Keratinocyte (primary cell): ENCODE data around the gene MYRFL. TPM values are rescaled to one million over a fixed set of nuclear protein-coding genes. Genes with fewer than 3 reads are reported as not detected.

ENCODE experiments used
- DNase-seq: peaks from one replicate; pipeline ENCODE4 v3.0.0-alpha.2; 2011; ENCODE audit warnings: low read depth, missing footprints, low spot score
- FAIRE-seq: peaks from 2 replicates; lab custom pipeline; 2011; peaks lifted over from hg19 to GRCh38; lab: Jason Lieb, UNC
- H2AFZ ChIP-seq: 2 replicates; pipeline ENCODE4 v1.6.0; 2012; ENCODE audit warnings: low read length, control low read depth, inconsistent platforms; ENCODE audit not compliant: control insufficient read depth
- H3K27ac ChIP-seq: 2 replicates; pipeline ENCODE4 v1.5.1; 2011; ENCODE audit warnings: low read length; ENCODE audit not compliant: control insufficient read depth, insufficient read depth
- H3K27me3 ChIP-seq: 3 replicates; pipeline ENCODE4 v1.6.0; 2011; ENCODE audit warnings: low read length; ENCODE audit not compliant: control insufficient read depth, insufficient read depth; ENCODE audit errors: extremely low read depth
- H3K36me3 ChIP-seq, 2 experiments: 2 replicates in 1 of 2; 3 replicates in 1 of 2; pipeline ENCODE4 v1.5.1; 2011; ENCODE audit warnings: low read length in 2 of 2, mild to moderate bottlenecking in 1 of 2; ENCODE audit not compliant: control insufficient read depth in 2 of 2, insufficient read depth in 2 of 2; ENCODE audit errors: extremely low read depth in 1 of 2
- H3K4me1 ChIP-seq: 3 replicates; pipeline ENCODE4 v1.5.1; 2011; ENCODE audit warnings: low read length; ENCODE audit not compliant: control insufficient read depth, insufficient read depth; ENCODE audit errors: extremely low read depth
- H3K4me2 ChIP-seq: 3 replicates; pipeline ENCODE4 v1.6.0; 2011; ENCODE audit warnings: low read depth, low read length; ENCODE audit not compliant: control insufficient read depth, insufficient read depth; ENCODE audit errors: extremely low read depth
- H3K4me3 ChIP-seq, 3 experiments: fragments of 200-600 bp in 1 of 3; sonication (generic) in 1 of 3; 2 replicates in 2 of 3; 3 replicates in 1 of 3; pipeline ENCODE4 v1.5.1; 2011 to 2016; ENCODE audit warnings: low read length in 3 of 3, mild to moderate bottlenecking in 3 of 3, control low read depth in 2 of 3, inconsistent platforms in 1 of 3, low read depth in 1 of 3, mixed read lengths in 1 of 3, mixed run types in 1 of 3, moderate library complexity in 1 of 3; ENCODE audit not compliant: control insufficient read depth in 2 of 3, insufficient read depth in 2 of 3; ENCODE audit errors: extremely low read depth in 1 of 3
- H3K79me2 ChIP-seq: 2 replicates; pipeline ENCODE4 v1.6.0; 2012; ENCODE audit warnings: low read length; ENCODE audit not compliant: control insufficient read depth, insufficient read depth
- H3K9ac ChIP-seq: 3 replicates; pipeline ENCODE4 v1.6.0; 2011; ENCODE audit warnings: low read length; ENCODE audit not compliant: control insufficient read depth, insufficient read depth; ENCODE audit errors: extremely low read depth
- H3K9me1 ChIP-seq: 3 replicates; pipeline ENCODE4 v1.6.0; 2011; ENCODE audit warnings: low read length; ENCODE audit not compliant: control insufficient read depth, insufficient read depth; ENCODE audit errors: extremely low read depth
- H3K9me3 ChIP-seq: 2 replicates; pipeline ENCODE4 v1.5.1; 2012; ENCODE audit warnings: low read depth, low read length; ENCODE audit not compliant: control insufficient read depth
- H4K20me1 ChIP-seq: 3 replicates; pipeline ENCODE4 v1.6.0; 2011; ENCODE audit warnings: low read length; ENCODE audit not compliant: control insufficient read depth, insufficient read depth; ENCODE audit errors: extremely low read depth
- CTCF ChIP-seq, 3 experiments: IDR thresholded peaks in 1 of 3; conservative IDR thresholded peaks in 1 of 3; optimal IDR thresholded peaks in 1 of 3; 2 replicates in 2 of 3; 3 replicates in 1 of 3; pipeline versions ENCODE3 to v1.5.1; 2011; ENCODE audit warnings: low read length in 3 of 3, mild to moderate bottlenecking in 3 of 3, moderate library complexity in 2 of 3, control low read depth in 1 of 3, inconsistent platforms in 1 of 3; ENCODE audit not compliant: insufficient read depth in 2 of 3; ENCODE audit errors: extremely low read depth in 1 of 3
- EZH2 ChIP-seq: IDR thresholded peaks from one replicate; pipeline ENCODE4 v1.6.1; 2012; ENCODE audit warnings: inconsistent platforms, mild to moderate bottlenecking, low read length, moderate library complexity
- dilution Hi-C: fragments of 300-500 bp; cut with MboI; formaldehyde crosslinking; loops from one replicate; pipeline ENCODE4 v1.7.0; 2020; ENCODE audit warnings: low sequenced_read_pairs; ENCODE audit not compliant: extremely low pct_ligation_motif_present
- polyA plus RNA-seq, 5 experiments: library from polyadenylated mRNA; depleted of rRNA in 3 of 5; stranded (reverse) in 3 of 5; stranded (forward) in 1 of 5; unstranded in 1 of 5; fragments of >200 nt; gene quantifications; 1 replicate in 1 of 5; 2 replicates in 3 of 5; 3 replicates in 1 of 5; pipeline versions ENCODE4 v1.2.1 to v1.2.3, GENCODE V29; 2011 to 2012; ENCODE audit warnings: missing spikeins in 2 of 5, low read depth in 1 of 5, low replicate concordance in 1 of 5

MYRFL gene
- polyA plus RNA-seq, 1 donor (not counting 4 experiments of a cell fraction or from before 2014, with no cell fraction given): 0.39 TPM

GRCh38 chr12:69840727-69841126, 15.7 kb downstream of the MYRFL start:
- dilution Hi-C loops: no loop called here
- Histone ChIP-seq H3K79me2 (no peaks in the 10 kb centered on the region), H3K27ac (no peak overlapping the region), H3K4me3 (no peak overlapping the region), H3K36me3 (no peaks in the 10 kb centered on the region), H3K4me1 (no peaks in the 10 kb centered on the region), H3K27me3 (no peaks in the 10 kb centered on the region), H2AFZ (no peak overlapping the region), H4K20me1 (no peaks in the 10 kb centered on the region), H3K4me2 (no peak overlapping the region), H3K9ac (no peak overlapping the region), H3K9me1 (no peaks in the 10 kb centered on the region), H3K9me3 (no peaks in the 10 kb centered on the region)
- TF ChIP-seq EZH2: no peak
- no peak for TF ChIP-seq CTCF (optimal IDR thresholded peaks at IDR 0.05 in 1 of 3, IDR thresholded peaks at IDR 0.05 in 1 of 3, conservative IDR thresholded peaks at IDR 0.05 in 1 of 3; ENCODE audit: extremely low read depth in 1 of 3, insufficient read depth in 2 of 3, low read length in 3 of 3)
- FAIRE-seq (no peak), DNase-seq (no peak)

GRCh38 chr12:69843608-69844007, 18.6 kb downstream of the MYRFL start:
- H3K4me3 ChIP-seq: no peak overlapping the region
- H3K27me3 ChIP-seq: no peaks in the 10 kb centered on the region
- no peak overlapping the region for H3K9ac ChIP-seq
- H3K4me2 ChIP-seq: no peak overlapping the region
- no peak overlapping the region for H3K27ac ChIP-seq
- no peaks in the 10 kb centered on the region for H3K9me3 ChIP-seq
- DNase-seq: no peak
- dilution Hi-C loops: no loop called here
- no peak overlapping the region for H2AFZ ChIP-seq
- no peak for FAIRE-seq
- no peaks in the 10 kb centered on the region for H3K36me3 ChIP-seq
- H3K4me1 ChIP-seq: no peaks in the 10 kb centered on the region
- H4K20me1 ChIP-seq: no peaks in the 10 kb centered on the region
- TF ChIP-seq EZH2 (no peak), CTCF (optimal IDR thresholded peaks at IDR 0.05 in 1 of 3, IDR thresholded peaks at IDR 0.05 in 1 of 3, conservative IDR thresholded peaks at IDR 0.05 in 1 of 3; ENCODE audit: extremely low read depth in 1 of 3, insufficient read depth in 2 of 3, low read length in 3 of 3) (no peak)
- H3K9me1 ChIP-seq: no peaks in the 10 kb centered on the region
- no peaks in the 10 kb centered on the region for H3K79me2 ChIP-seq
